Stimulated activated CD4-positive, alpha-beta T cell treated with anti-CD3 and anti-CD28 coated beads, Interleukin-1b, Interleukin-23, amount 100 ng/mL, for 1 hour (primary cell): Measurements from ENCODE around the gene OR4F15.

Experiments used
- DNase-seq, 2 donors: peaks; one replicate each; pipeline ENCODE4 v3.0.0-alpha.2; 2020; ENCODE audit warnings: low read depth in 2 of 2

OR4F15 gene

GRCh38 chr15:101804375-101804774 is 7.6 kb upstream of the OR4F15 start:
- DNase-seq, result no peak

GRCh38 chr15:101804941-101805340 is 7.1 kb upstream of the OR4F15 start:
- no peak for DNase-seq

DNA sequence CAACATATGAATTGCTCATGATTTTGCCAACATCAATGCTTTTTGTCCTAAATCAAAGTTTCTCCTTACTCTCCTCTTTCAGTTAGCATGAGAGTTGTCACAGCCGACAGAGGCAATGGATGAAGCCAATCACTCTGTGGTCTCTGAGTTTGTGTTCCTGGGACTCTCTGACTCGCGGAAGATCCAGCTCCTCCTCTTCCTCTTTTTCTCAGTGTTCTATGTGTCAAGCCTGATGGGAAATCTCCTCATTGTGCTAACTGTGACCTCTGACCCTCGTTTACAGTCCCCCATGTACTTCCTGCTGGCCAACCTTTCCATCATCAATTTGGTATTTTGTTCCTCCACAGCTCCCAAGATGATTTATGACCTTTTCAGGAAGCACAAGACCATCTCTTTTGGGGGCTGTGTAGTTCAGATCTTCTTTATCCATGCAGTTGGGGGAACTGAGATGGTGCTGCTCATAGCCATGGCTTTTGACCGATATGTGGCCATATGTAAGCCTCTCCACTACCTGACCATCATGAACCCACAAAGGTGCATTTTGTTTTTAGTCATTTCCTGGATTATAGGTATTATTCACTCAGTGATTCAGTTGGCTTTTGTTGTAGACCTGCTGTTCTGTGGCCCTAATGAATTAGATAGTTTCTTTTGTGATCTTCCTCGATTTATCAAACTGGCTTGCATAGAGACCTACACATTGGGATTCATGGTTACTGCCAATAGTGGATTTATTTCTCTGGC is 6.2 kb upstream of the OR4F15 start:
- DNase-seq, result no peak

DNA sequence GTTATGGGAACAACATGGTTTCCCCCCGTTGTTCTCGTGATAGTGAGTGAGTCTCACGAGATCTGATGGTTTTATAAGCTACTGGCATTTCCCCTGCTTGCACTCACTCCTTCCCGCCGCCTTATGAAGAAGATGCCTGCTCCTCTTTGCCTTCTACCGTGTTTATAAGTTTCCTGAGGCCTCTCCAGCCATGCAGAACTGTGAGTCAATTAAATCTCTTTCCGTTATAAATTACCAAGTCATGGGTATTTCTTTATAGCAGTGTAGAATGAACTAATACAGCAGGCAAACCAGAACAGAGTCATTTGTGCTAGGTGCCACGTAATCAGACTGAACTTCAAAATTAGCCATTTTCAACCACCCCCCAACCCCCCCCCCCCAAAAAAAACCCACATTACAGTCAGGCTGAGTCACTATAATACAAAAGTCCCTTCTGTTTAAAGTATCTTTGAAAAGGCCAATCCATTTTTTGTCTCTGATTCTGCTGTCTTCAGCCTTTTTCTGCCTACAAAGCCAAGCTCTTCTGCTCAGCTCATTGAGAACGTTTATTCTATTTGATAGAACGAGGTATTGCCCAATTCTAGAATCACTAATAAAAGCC is 4.6 kb upstream of the OR4F15 start:
- no peak for DNase-seq

- DNase-seq, result no peak
Measured at GRCh38 chr15:101808201-101808600, 3.8 kb upstream of the OR4F15 start.

- DNase-seq, result no peak
Measured at GRCh38 chr15:101810456-101810855, 1.5 kb upstream of the OR4F15 start.

GRCh38 chr15:101810876-101811275 is 1.1 kb upstream of the OR4F15 start:
- no peak for DNase-seq

GRCh38 chr15:101813803-101814534 is 2.0 kb downstream of the OR4F15 start:
- no peak for DNase-seq

- DNase-seq, result no peak
Measured at GRCh38 chr15:101820781-101821180, 8.8 kb downstream of the OR4F15 start.

- DNase-seq, result no peak
Measured at GRCh38 chr15:101827257-101827656, 15.3 kb downstream of the OR4F15 start.

DNA sequence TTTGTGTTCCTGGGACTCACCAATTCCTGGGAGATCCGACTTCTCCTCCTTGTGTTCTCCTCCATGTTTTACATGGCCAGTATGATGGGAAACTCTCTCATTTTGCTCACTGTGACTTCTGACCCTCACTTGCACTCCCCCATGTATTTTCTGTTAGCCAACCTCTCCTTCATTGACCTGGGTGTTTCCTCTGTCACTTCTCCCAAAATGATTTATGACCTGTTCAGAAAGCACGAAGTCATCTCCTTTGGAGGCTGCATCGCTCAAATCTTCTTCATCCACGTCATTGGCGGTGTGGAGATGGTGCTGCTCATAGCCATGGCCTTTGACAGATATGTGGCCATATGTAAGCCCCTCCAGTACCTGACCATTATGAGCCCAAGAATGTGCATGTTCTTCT is 16.8 kb downstream of the OR4F15 start:
- DNase-seq, result no peak

DNA sequence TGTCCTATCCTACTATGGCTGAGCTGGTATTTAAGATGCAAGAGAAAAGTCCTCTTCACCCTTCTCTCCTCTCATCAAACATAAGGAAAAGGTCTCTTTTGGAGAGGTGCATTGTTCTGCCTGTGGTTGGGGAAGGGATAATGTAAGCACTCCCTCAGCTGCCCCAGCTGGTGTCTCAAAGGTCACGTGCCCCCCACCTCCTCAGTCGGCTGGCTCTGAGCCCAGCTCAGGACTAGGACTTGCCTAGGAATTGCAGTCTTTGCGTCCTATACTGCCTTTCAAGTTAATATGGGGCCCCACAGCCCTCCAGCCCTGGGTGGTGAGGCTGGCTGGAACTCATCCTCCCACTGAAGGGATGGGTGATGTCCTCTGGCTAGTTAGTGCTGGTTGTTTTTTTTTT is 29.7 kb downstream of the OR4F15 start:
- no peak for DNase-seq

DNA sequence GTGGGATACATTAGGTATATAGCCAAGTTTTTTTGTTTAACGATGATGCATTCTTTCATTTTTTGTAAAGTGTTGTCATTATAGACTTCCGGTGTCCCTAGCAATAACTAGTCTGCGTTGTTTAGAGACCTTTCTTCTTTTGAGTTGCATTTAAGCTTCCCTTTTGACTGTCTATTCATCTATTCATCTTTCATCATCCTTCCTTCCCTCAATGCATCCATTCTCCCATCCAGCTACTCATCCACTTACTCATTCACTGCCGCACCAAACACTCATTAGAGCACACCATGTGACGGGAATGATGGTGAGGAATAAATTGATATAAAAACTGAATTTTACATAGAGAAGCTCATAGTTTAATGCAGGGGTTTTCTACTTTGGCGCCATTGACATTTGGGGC is 32.9 kb downstream of the OR4F15 start:
- no peak for DNase-seq

- DNase-seq, result no peak
Measured at GRCh38 chr15:101852356-101852755, 40.4 kb downstream of the OR4F15 start.
